ENCODE results near the gene ODC1.

ODC1 gene

DNA sequence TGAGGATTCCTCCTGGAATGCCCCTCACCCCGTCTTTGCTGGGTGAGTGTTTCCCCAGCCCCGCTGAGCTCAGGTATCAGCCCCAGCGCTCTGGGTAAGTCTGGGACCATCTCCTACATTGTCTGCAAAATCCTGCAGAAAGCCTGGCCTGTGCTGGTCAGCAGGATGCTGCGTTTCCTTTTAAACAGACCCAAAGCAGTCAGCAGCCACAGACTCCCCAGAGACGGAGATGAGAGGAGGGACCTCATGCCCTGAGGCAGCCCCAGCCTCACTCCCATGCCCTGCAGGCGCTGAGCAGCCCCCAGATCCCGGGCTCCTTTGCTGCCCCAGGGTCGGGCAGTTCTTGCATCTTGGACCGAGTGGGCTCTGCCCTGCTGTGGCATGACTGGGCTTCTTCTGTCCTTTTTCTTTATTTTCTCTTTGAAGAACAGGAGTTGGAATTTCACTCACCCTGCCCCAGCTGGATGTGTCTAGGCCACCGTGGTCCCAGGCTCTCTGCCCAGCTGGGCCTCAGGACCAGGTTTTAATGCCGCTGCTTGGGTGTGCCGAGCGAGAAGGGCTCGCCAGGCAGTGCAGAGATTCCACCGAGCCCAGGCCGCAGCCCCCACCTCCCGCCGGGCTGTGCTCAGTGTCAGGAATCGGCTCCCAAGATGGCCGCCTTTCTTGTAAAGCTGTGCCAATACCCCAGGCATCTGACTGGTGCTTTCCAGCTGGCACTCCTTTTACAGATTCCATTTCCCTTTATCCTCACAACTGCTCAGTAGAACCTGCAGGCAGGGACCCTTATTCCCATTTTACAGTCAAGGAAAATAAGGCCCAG lies 43.6 kb downstream of the ODC1 start:
- H3K4me3 ChIP-seq (ENCODE audit: low read length) = no peak overlapping the region
- H3K27me3 ChIP-seq (ENCODE audit: control insufficient read depth, insufficient read depth, low read length) = no peaks in the 10 kb centered on the region
- H3K9ac ChIP-seq (ENCODE audit: low read length) = no peak overlapping the region
- peak overlapping the region; percentile 91 for H3K27ac ChIP-seq (ENCODE audit: low read depth, low read length)
- peaks cover 22% of the 10 kb centered on the region for H3K4me1 ChIP-seq (ENCODE audit: control insufficient read depth, insufficient read depth, low read length)
- H3K36me3 ChIP-seq (ENCODE audit: control insufficient read depth, insufficient read depth, low read length) = no peaks in the 10 kb centered on the region

DNA sequence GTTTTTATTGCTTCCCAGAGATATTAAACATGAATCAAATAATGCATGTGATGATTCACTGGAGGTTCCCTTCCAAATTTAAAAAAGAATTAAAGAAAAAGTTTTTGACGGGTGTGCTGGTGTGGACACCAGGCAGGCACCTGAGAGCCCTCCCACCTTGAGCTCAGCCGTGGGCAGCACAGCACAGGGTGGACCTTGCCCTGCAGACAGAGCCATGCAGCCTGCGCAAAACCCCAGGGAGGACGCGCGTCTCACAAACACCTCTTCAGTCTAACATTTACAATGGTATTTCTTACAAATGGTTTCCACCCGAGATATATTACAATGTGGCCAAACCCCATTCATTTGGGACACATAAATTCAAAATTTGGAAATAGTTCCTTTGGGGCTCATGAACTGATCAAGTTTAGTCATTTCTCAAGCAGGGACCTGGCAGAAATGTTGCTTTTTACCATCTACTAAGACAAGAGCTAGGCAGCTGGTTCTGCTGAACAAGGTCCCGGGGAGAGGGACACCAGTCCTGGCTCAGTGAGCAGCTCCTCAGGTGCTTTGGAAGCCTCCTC lies 45.4 kb downstream of the ODC1 start:
- peak overlapping the region; percentile 33 for H3K27ac ChIP-seq (ENCODE audit: low read depth, low read length)

DNA sequence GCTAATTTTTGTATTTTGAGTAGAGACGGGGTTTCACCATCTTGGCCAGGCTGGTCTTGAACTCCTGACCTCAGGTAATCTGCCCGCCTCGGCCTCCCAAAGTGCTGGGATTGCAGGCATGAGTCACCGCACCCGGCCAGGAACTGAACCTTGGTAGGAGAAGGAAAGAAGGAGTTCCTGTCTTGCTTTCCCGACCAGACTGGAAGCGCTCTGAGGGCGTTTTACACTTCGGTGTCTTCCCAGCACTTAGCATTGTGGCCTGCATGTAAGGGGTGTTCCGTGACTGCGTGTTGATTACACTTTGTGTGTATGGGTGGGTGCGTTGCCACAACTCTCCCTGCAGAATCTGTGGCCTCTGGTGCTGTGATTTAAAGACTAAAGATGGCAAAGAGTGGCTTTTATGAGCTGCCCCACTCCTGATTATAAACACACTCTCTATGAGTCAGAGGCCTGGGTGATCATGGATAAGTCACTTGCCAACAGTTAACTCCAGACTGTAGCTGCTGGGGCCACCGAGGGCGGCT lies 46.0 kb downstream of the ODC1 start:
- H3K9ac ChIP-seq (ENCODE audit: low read length) = no peak overlapping the region
- H3K27ac ChIP-seq (ENCODE audit: low read depth, low read length) = no peak overlapping the region
- H3K27me3 ChIP-seq (ENCODE audit: control insufficient read depth, insufficient read depth, low read length) = no peaks in the 10 kb centered on the region
- peaks cover 17% of the 10 kb centered on the region for H3K4me1 ChIP-seq (ENCODE audit: control insufficient read depth, insufficient read depth, low read length)
- no peak overlapping the region for H3K4me3 ChIP-seq (ENCODE audit: low read length)
- peaks cover 3% of the 10 kb centered on the region for H3K36me3 ChIP-seq (ENCODE audit: control insufficient read depth, insufficient read depth, low read length)

More for the DNA sequence above, 45.4 kb downstream of the ODC1 start:
- Histone ChIP-seq H3K4me3 (ENCODE audit: low read length) (no peak overlapping the region), H3K27me3 (ENCODE audit: control insufficient read depth, insufficient read depth, low read length) (no peaks in the 10 kb centered on the region), H3K9ac (ENCODE audit: low read length) (no peak overlapping the region), H3K4me1 (ENCODE audit: control insufficient read depth, insufficient read depth, low read length) (peaks cover 17% of the 10 kb centered on the region), H3K36me3 (ENCODE audit: control insufficient read depth, insufficient read depth, low read length) (no peaks in the 10 kb centered on the region)

DNA sequence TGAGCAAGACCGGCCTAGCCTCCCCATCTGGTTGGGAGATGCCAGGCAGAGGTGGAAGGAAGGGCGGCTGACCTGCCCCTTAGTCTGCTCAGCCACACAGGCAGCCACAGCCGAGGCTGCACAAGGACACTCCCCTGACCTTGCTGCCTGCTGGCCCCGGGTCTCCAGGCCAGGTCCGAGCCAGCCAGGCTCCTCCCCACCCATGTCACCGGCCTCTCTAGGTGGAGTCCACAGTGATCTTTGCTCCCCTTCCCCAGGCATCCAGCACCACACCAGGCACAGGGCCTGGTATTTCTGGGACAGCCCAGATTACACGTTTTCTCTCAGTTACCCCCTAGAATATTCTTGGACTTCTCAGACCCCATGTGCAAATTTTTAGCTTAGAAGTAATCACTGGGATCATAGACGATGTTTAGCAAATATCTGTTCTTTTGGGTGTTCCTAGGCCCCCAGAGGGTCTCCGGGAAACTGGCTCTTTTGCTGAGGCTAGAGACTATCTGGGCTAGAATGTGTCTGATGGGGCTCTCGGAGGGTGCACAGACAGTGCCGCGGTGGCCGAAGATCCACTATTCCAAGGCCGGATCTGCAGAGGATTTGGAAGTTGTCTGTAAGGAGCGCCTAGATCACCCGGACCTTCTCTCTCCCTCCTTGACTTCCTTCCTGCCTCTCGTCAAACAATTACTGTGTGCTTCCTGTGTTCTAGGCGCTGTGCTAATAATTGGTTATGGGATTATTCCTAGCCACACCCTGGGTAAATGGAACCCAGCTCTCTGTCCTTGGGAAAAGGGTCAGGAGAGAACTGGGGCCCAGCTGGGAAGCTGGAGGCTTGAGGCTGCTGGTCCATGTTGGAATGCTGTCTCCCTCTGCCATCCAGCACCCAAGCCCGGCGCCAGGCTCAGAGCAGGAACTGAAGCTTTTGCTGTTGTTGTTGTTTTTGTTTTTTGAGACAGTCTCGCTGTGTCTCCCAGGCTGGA lies 46.9 kb downstream of the ODC1 start:
- H3K4me3 ChIP-seq (ENCODE audit: low read length) = no peak overlapping the region

DNA sequence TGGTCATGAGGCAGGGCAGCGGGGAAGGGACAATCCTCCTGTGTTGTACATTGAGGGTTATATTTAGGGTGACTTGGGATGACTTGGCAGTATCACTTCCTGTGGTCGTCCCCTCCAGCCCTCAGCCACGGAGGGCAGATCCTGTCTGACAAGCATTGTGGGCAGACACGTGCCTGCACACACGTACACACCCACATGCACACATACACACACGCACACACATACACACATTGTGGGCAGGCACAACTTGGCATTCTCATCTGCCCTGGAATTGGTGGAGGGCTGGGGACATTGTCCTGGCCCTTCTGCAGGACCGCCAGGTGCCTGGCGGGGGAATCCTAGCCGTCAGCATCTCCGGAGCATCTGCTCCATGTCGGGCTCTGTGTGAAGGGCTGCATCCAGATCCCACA lies 47.6 kb downstream of the ODC1 start:
- Histone ChIP-seq H3K27me3 (ENCODE audit: control insufficient read depth, insufficient read depth, low read length) (no peaks in the 10 kb centered on the region), H3K4me1 (ENCODE audit: control insufficient read depth, insufficient read depth, low read length) (peaks cover 10% of the 10 kb centered on the region), H3K9ac (ENCODE audit: low read length) (no peak overlapping the region), H3K4me3 (ENCODE audit: low read length) (no peak overlapping the region), H3K27ac (ENCODE audit: low read depth, low read length) (peak overlapping the region; percentile 19), H3K36me3 (ENCODE audit: control insufficient read depth, insufficient read depth, low read length) (peaks cover 3% of the 10 kb centered on the region)

More for the DNA sequence above, 46.9 kb downstream of the ODC1 start:
- peaks cover 17% of the 10 kb centered on the region for H3K4me1 ChIP-seq (ENCODE audit: control insufficient read depth, insufficient read depth, low read length)
- H3K27me3 ChIP-seq (ENCODE audit: control insufficient read depth, insufficient read depth, low read length) = no peaks in the 10 kb centered on the region
- H3K36me3 ChIP-seq (ENCODE audit: control insufficient read depth, insufficient read depth, low read length) = peaks cover 3% of the 10 kb centered on the region
- H3K9ac ChIP-seq (ENCODE audit: low read length) = no peak overlapping the region
- peak overlapping the region; percentile 19 for H3K27ac ChIP-seq (ENCODE audit: low read depth, low read length)

DNA sequence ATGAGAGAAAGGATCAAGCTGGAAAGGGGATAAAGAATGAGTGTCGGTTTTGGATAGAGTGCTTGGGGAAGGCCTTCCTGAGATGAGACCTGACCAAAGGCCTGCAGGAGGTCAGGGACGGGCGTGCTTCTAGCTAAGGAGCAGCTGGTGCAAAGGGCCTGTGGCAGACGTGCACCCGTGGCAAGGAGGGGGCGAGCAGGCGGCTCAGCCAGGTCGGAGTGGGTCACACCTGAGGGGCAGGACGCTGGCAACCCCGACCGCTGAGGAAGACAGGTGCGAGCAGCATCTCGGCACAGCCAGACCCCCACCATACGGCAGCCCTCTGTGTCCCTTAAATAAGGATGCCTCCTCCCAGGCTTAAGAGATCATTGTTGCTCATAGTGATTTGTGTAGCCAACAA lies 48.1 kb downstream of the ODC1 start:
- H3K36me3 ChIP-seq (ENCODE audit: control insufficient read depth, insufficient read depth, low read length) = peaks cover 3% of the 10 kb centered on the region
- H3K27me3 ChIP-seq (ENCODE audit: control insufficient read depth, insufficient read depth, low read length) = no peaks in the 10 kb centered on the region
- peaks cover 7% of the 10 kb centered on the region for H3K4me1 ChIP-seq (ENCODE audit: control insufficient read depth, insufficient read depth, low read length)
- H3K27ac ChIP-seq (ENCODE audit: low read depth, low read length) = no peak overlapping the region
- H3K9ac ChIP-seq (ENCODE audit: low read length) = no peak overlapping the region
- H3K4me3 ChIP-seq (ENCODE audit: low read length) = no peak overlapping the region

DNA sequence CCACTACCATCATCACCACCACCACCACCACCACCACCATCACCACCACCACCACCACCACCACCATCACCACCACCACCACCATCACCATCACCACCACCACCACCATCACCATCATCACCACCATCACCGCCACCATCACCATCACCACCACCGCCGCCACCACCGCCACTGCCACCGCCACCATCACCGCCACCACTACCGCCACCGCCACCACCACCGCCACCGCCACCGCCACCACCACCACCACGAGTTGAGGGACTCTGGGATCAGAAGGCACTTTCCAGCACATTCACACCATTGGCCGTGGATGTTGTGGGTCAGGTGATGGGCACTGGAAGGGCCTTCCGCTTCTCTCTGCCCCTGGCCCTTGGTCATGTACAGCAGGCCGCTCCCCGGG lies 48.8 kb downstream of the ODC1 start:
- H3K36me3 ChIP-seq (ENCODE audit: control insufficient read depth, insufficient read depth, low read length) = peaks cover 3% of the 10 kb centered on the region
- H3K4me3 ChIP-seq (ENCODE audit: low read length) = no peak overlapping the region
- H3K4me1 ChIP-seq (ENCODE audit: control insufficient read depth, insufficient read depth, low read length) = peaks cover 5% of the 10 kb centered on the region
- no peak overlapping the region for H3K27ac ChIP-seq (ENCODE audit: low read depth, low read length)
- H3K9ac ChIP-seq (ENCODE audit: low read length) = no peak overlapping the region
- no peaks in the 10 kb centered on the region for H3K27me3 ChIP-seq (ENCODE audit: control insufficient read depth, insufficient read depth, low read length)

DNA sequence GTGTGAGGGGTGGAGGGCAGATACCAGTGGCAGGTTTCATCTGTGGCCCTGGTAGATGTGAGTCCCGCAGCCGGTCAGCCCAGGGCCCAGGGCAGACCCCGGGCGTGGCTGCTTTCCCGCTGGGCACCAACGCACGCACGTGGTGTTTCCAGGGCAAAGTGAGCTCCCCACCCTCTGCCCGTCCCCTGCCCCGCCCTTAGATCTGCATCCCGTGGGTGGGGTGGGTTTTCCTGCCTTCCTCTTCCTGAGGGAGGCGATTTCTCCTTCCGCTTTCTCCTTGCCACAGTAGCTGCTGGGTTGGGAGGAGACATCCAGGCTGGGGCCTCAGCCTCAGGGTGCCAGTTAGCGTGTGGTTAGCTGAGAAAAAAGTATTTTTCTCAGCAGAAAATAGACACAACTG lies 49.6 kb downstream of the ODC1 start:
- H3K27me3 ChIP-seq (ENCODE audit: control insufficient read depth, insufficient read depth, low read length) = no peaks in the 10 kb centered on the region
- no peak overlapping the region for H3K27ac ChIP-seq (ENCODE audit: low read depth, low read length)
- H3K36me3 ChIP-seq (ENCODE audit: control insufficient read depth, insufficient read depth, low read length) = peaks cover 3% of the 10 kb centered on the region
- H3K4me1 ChIP-seq (ENCODE audit: control insufficient read depth, insufficient read depth, low read length) = peaks cover 5% of the 10 kb centered on the region
- no peak overlapping the region for H3K4me3 ChIP-seq (ENCODE audit: low read length)
- H3K9ac ChIP-seq (ENCODE audit: low read length) = no peak overlapping the region

DNA sequence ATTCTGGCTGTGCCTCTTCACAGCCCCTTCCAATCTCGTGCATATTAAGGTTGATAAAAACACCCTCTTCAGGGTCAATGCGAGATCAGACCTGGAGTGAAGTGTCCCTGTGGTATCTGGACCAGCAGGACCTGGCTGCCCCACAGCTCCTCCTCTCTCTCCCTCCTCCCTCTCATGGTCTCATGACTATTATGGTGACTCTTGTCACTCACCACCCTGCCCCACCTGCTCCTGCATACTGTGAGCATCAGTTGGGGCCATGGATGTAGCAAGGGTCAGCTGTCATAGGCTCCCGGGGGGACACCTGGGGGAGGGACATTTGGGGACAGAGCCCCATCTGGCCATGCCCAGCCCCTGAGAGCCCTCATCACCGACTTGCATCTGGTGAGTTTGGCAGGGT lies 50.2 kb downstream of the ODC1 start:
- H3K27ac ChIP-seq (ENCODE audit: low read depth, low read length) = no peak overlapping the region
- H3K4me3 ChIP-seq (ENCODE audit: low read length) = no peak overlapping the region
- no peak overlapping the region for H3K9ac ChIP-seq (ENCODE audit: low read length)
- H3K4me1 ChIP-seq (ENCODE audit: control insufficient read depth, insufficient read depth, low read length) = peaks cover 4% of the 10 kb centered on the region
- H3K27me3 ChIP-seq (ENCODE audit: control insufficient read depth, insufficient read depth, low read length) = no peaks in the 10 kb centered on the region
- H3K36me3 ChIP-seq (ENCODE audit: control insufficient read depth, insufficient read depth, low read length) = peaks cover 3% of the 10 kb centered on the region

DNA sequence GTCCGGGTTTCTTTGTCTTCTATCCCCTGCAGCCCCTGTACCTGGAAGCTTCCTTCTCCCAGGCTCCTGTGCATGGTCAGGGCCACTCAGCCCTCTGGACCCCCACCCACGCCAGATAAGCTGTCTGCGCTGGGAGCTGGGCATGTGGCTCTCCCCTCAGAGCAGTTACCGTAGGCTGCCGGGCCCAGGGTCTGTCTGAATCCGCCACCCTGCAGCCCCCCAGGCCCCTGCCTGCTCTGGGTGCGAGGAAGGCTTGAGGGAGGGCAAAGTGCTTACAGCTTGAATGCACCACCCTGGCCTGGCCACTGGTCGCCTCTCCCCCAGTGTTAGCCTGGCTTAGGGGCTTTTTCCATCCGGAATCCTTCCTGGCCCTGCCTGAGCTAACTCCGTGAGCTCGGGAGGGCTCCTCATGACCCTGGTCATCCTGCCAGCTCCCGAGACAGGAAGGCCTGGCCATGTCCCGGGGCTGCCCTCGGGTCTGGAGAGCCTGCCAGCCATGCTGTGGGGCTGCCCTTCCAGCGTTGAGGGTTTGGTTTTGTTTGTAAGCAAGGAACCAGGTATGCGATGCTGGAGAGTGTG lies 50.7 kb downstream of the ODC1 start:
- H3K36me3 ChIP-seq (ENCODE audit: control insufficient read depth, insufficient read depth, low read length) = peaks cover 3% of the 10 kb centered on the region
- H3K4me1 ChIP-seq (ENCODE audit: control insufficient read depth, insufficient read depth, low read length) = no peaks in the 10 kb centered on the region
- H3K9ac ChIP-seq (ENCODE audit: low read length) = no peak overlapping the region
- H3K27me3 ChIP-seq (ENCODE audit: control insufficient read depth, insufficient read depth, low read length) = no peaks in the 10 kb centered on the region
- no peak overlapping the region for H3K27ac ChIP-seq (ENCODE audit: low read depth, low read length)
- H3K4me3 ChIP-seq (ENCODE audit: low read length) = no peak overlapping the region

DNA sequence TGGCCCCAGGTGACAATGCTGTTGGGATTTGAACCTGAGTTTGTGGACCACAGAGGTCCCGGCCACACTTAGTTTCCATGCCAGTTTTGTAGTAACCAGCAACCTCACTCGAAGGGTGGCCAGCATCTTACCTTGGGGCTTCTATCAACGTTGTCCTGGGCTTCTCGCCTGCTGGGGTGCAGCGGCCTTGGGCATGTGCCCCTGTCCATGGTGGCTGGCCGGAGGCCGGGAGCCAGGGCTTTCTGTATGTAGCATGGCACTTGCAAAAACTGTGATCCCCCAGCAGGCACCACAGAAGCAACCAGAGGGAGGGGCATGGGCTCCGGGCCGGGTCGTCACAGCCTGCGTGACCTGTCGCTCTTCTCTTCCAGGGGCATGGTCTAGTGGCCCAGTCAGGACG lies 51.7 kb downstream of the ODC1 start:
- Histone ChIP-seq H3K4me1 (ENCODE audit: control insufficient read depth, insufficient read depth, low read length) (no peaks in the 10 kb centered on the region), H3K36me3 (ENCODE audit: control insufficient read depth, insufficient read depth, low read length) (peaks cover 3% of the 10 kb centered on the region), H3K9ac (ENCODE audit: low read length) (no peak overlapping the region), H3K27ac (ENCODE audit: low read depth, low read length) (no peak overlapping the region), H3K4me3 (ENCODE audit: low read length) (no peak overlapping the region), H3K27me3 (ENCODE audit: control insufficient read depth, insufficient read depth, low read length) (no peaks in the 10 kb centered on the region)

DNA sequence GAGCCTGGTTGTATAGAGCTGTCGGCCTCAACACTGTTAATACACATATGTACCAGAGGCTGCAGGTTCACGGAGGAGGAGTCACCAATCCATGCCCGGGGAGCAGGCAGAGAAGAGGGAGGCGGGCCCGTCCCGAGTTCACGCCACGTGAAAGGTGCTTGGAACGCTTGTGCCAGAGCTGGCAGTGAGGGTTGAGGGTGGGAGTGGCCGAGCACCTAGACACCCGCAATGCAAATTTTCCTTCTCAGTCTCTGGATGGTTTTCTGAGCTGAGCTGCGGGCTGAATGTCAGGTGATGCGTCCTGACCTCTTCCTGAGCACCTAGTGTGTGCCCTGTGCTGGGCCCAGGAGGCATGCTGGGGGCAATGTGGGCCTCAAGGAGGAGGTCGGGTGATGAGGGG lies 52.2 kb downstream of the ODC1 start:
- Histone ChIP-seq H3K36me3 (ENCODE audit: control insufficient read depth, insufficient read depth, low read length) (peaks cover 3% of the 10 kb centered on the region), H3K4me1 (ENCODE audit: control insufficient read depth, insufficient read depth, low read length) (no peaks in the 10 kb centered on the region), H3K9ac (ENCODE audit: low read length) (no peak overlapping the region), H3K4me3 (ENCODE audit: low read length) (no peak overlapping the region), H3K27ac (ENCODE audit: low read depth, low read length) (no peak overlapping the region), H3K27me3 (ENCODE audit: control insufficient read depth, insufficient read depth, low read length) (no peaks in the 10 kb centered on the region)

Data from rectal smooth muscle tissue (tissue), 1 donor.